SJSA1 (cell line): ENCODE data around the gene GLOD4. TPM values are rescaled to one million over a fixed set of nuclear protein-coding genes. Genes with fewer than 3 reads are reported as not detected.
"Not testable (repeated sequence)": the region's sequence is repeated elsewhere in the genome, so short reads cannot be mapped to it uniquely, and the experiment has no call there.

Experiments used
- DNase-seq, 2 experiments: peaks; one replicate each; pipeline ENCODE4 v3.0.0-alpha.2; 2015 to 2020; ENCODE audit warnings: low spot score in 2 of 2, low read depth in 1 of 2
- H3K27ac ChIP-seq: fragments of 250-450 bp; sonication (Bioruptor Pico); 2 replicates; pipeline ENCODE4 v1.5.1; 2020; ENCODE audit warnings: mild to moderate bottlenecking, moderate library complexity
- H3K27me3 ChIP-seq: fragments of 250-450 bp; sonication (Bioruptor Pico); replicated peaks from 2 replicates; pipeline ENCODE4 v1.5.1; 2020; ENCODE audit warnings: mild to moderate bottlenecking, moderate library complexity
- H3K36me3 ChIP-seq: fragments of 250-450 bp; sonication (Bioruptor Pico); 2 replicates; pipeline ENCODE4 v1.5.1; 2020; ENCODE audit warnings: mild to moderate bottlenecking
- H3K4me1 ChIP-seq: fragments of 250-450 bp; sonication (Bioruptor Pico); replicated peaks from 2 replicates; pipeline ENCODE4 v1.6.1; 2021; ENCODE audit warnings: mild to moderate bottlenecking
- H3K4me3 ChIP-seq: fragments of 250-450 bp; sonication (Bioruptor Pico); 2 replicates; pipeline ENCODE4 v1.5.1; 2020; ENCODE audit warnings: mild to moderate bottlenecking
- H3K9me3 ChIP-seq: fragments of 250-450 bp; sonication (Bioruptor Pico); replicated peaks from 2 replicates; pipeline ENCODE4 v1.5.1; 2020; ENCODE audit warnings: mild to moderate bottlenecking
- total RNA-seq: library from RNA; depleted of rRNA; stranded (reverse); fragments of >200 nt; shearing (Covaris generic); gene quantifications from 2 replicates; pipeline ENCODE4 v1.2.3, GENCODE V29; 2014

The GLOD4 gene
- total RNA-seq, 1 experiment from 2014 or later: 64.7 TPM

GRCh38 chr17:751269-752001 is 30.6 kb downstream of the GLOD4 start:
- DNase-seq: peak in 1 of 2 experiments; percentile 38
- peaks cover 29% of the 10 kb centered on the region for H3K36me3 ChIP-seq
- H3K27ac ChIP-seq: peak overlapping the region; percentile 45
- peaks cover 20% of the 10 kb centered on the region for H3K4me1 ChIP-seq
- no peaks in the 10 kb centered on the region for H3K9me3 ChIP-seq
- H3K4me3 ChIP-seq: peak overlapping the region; percentile 84
- H3K27me3 ChIP-seq: no peaks in the 10 kb centered on the region

GRCh38 chr17:750431-751037 is 31.5 kb downstream of the GLOD4 start:
- DNase-seq: no peak
- no peak overlapping the region for H3K27ac ChIP-seq
- H3K9me3 ChIP-seq: no peaks in the 10 kb centered on the region
- no peaks in the 10 kb centered on the region for H3K27me3 ChIP-seq
- peaks cover 37% of the 10 kb centered on the region for H3K36me3 ChIP-seq
- no peak overlapping the region for H3K4me3 ChIP-seq
- peaks cover 20% of the 10 kb centered on the region for H3K4me1 ChIP-seq

- H3K9me3 ChIP-seq, H3K27me3 ChIP-seq, DNase-seq, H3K27ac ChIP-seq, H3K4me3 ChIP-seq: not testable (repeated sequence)
- H3K4me1 ChIP-seq: peaks cover 18% of the 10 kb centered on the region
- H3K36me3 ChIP-seq: peaks cover 49% of the 10 kb centered on the region
These were observed 32.7 kb downstream of the GLOD4 start for GRCh38 chr17:749359-749758.

- H3K4me3 ChIP-seq, DNase-seq, H3K27me3 ChIP-seq, H3K9me3 ChIP-seq, H3K27ac ChIP-seq: not testable (repeated sequence)
- Histone ChIP-seq H3K4me1 (peaks cover 18% of the 10 kb centered on the region), H3K36me3 (peaks cover 56% of the 10 kb centered on the region)
These were observed 33.5 kb downstream of the GLOD4 start for GRCh38 chr17:748604-749003.

GRCh38 chr17:746783-747629 is 35.1 kb downstream of the GLOD4 start:
- Histone ChIP-seq H3K36me3 (peaks cover 68% of the 10 kb centered on the region), H3K9me3 (no peaks in the 10 kb centered on the region), H3K27me3 (no peaks in the 10 kb centered on the region), H3K4me3 (no peak overlapping the region), H3K27ac (no peak overlapping the region), H3K4me1 (peaks cover 11% of the 10 kb centered on the region)
- DNase-seq: no peak

- DNase-seq: no peak
- Histone ChIP-seq H3K9me3 (no peaks in the 10 kb centered on the region), H3K4me3 (no peak overlapping the region), H3K36me3 (peaks cover 74% of the 10 kb centered on the region), H3K4me1 (peaks cover 9% of the 10 kb centered on the region), H3K27ac (no peak overlapping the region), H3K27me3 (no peaks in the 10 kb centered on the region)
These were observed 35.9 kb downstream of the GLOD4 start for GRCh38 chr17:746181-746580.

- no peak overlapping the region for H3K4me3 ChIP-seq
- no peaks in the 10 kb centered on the region for H3K9me3 ChIP-seq
- no peak overlapping the region for H3K27ac ChIP-seq
- H3K36me3 ChIP-seq: peaks cover 77% of the 10 kb centered on the region
- DNase-seq: no peak
- no peaks in the 10 kb centered on the region for H3K27me3 ChIP-seq
- peaks cover under 1% of the 10 kb centered on the region for H3K4me1 ChIP-seq
These were observed 36.7 kb downstream of the GLOD4 start for GRCh38 chr17:745406-745805.

GRCh38 chr17:744937-745336 is 37.1 kb downstream of the GLOD4 start:
- Histone ChIP-seq H3K9me3 (no peaks in the 10 kb centered on the region), H3K4me3 (no peak overlapping the region), H3K4me1 (no peaks in the 10 kb centered on the region), H3K27me3 (no peaks in the 10 kb centered on the region), H3K36me3 (peaks cover 77% of the 10 kb centered on the region), H3K27ac (no peak overlapping the region)
- DNase-seq: no peak

- H3K36me3 ChIP-seq: peaks cover 88% of the 10 kb centered on the region
- H3K4me1 ChIP-seq: no peaks in the 10 kb centered on the region
- DNase-seq: no peak
These were observed 38.9 kb downstream of the GLOD4 start for GRCh38 chr17:743139-743538.

GRCh38 chr17:742147-742793 is 39.8 kb downstream of the GLOD4 start:
- peaks cover 85% of the 10 kb centered on the region for H3K36me3 ChIP-seq
- no peak for DNase-seq

More at GRCh38 chr17:743139-743538, 38.9 kb downstream of the GLOD4 start:
- Histone ChIP-seq H3K27ac (no peak overlapping the region), H3K4me3 (no peak overlapping the region), H3K9me3 (no peaks in the 10 kb centered on the region), H3K27me3 (no peaks in the 10 kb centered on the region)

GRCh38 chr17:740240-741017 is 41.7 kb downstream of the GLOD4 start:
- peaks cover 71% of the 10 kb centered on the region for H3K36me3 ChIP-seq

More at GRCh38 chr17:742147-742793, 39.8 kb downstream of the GLOD4 start:
- Histone ChIP-seq H3K9me3 (no peaks in the 10 kb centered on the region), H3K4me3 (no peak overlapping the region), H3K27ac (no peak overlapping the region), H3K27me3 (no peaks in the 10 kb centered on the region), H3K4me1 (no peaks in the 10 kb centered on the region)

GRCh38 chr17:737561-738113 is 44.4 kb downstream of the GLOD4 start:
- H3K36me3 ChIP-seq: peaks cover 70% of the 10 kb centered on the region
- no peak for DNase-seq
- H3K27ac ChIP-seq: no peak overlapping the region
- H3K4me3 ChIP-seq: no peak overlapping the region
- no peaks in the 10 kb centered on the region for H3K9me3 ChIP-seq
- H3K27me3 ChIP-seq: no peaks in the 10 kb centered on the region
- H3K4me1 ChIP-seq: peaks cover 13% of the 10 kb centered on the region

More at GRCh38 chr17:740240-741017, 41.7 kb downstream of the GLOD4 start:
- H3K9me3 ChIP-seq: no peaks in the 10 kb centered on the region
- H3K27ac ChIP-seq: no peak overlapping the region
- no peak for DNase-seq
- no peak overlapping the region for H3K4me3 ChIP-seq
- H3K4me1 ChIP-seq: no peaks in the 10 kb centered on the region
- H3K27me3 ChIP-seq: no peaks in the 10 kb centered on the region

GRCh38 chr17:733743-734142 is 48.3 kb downstream of the GLOD4 start:
- peak overlapping the region; percentile 95 for H3K4me3 ChIP-seq
- H3K27me3 ChIP-seq: no peaks in the 10 kb centered on the region
- H3K4me1 ChIP-seq: peaks cover 19% of the 10 kb centered on the region
- H3K9me3 ChIP-seq: no peaks in the 10 kb centered on the region
- no peak for DNase-seq
- H3K27ac ChIP-seq: no peak overlapping the region
- peaks cover 41% of the 10 kb centered on the region for H3K36me3 ChIP-seq
